ENCODE results near the gene TMEM82. TPM values are rescaled to one million over a fixed set of nuclear protein-coding genes. Genes with fewer than 3 reads are reported as not detected.
"Not testable (repeated sequence)": the region's sequence is repeated elsewhere in the genome, so short reads cannot be mapped to it uniquely, and the experiment has no call there.

The TMEM82 gene
- polyA plus RNA-seq, 1 of the 3 experiments (the other 2 are of a cell fraction), result not detected

GRCh38 chr1:15699321-15699720, 43.0 kb upstream of the TMEM82 start:
- CTCF ChIA-PET, result interaction anchor here (0.7 kb wide), 1 partner anchor 55 kb away, joined by 3 read pairs; no protein-coding TSS in a partner anchor
- H3K4me1 ChIP-seq (ENCODE audit: control insufficient read depth in 1 of 2, insufficient read depth in 2 of 2, low read depth in 1 of 2, low read length in 1 of 2); DNase-seq; POLR2A ChIA-PET; H3K9ac ChIP-seq; H3K9me3 ChIP-seq; H3K9me2 ChIP-seq; H2AFZ ChIP-seq (ENCODE audit: low read depth); H3K36me3 ChIP-seq (replicated peaks in 1 of 2; ENCODE audit: control insufficient read depth in 1 of 2, insufficient read depth in 2 of 2, low read length in 1 of 2); H3K4me2 ChIP-seq; H3K27me3 ChIP-seq (ENCODE audit: insufficient read depth); H3K27ac ChIP-seq (ENCODE audit: low read depth in 2 of 2, low read length in 1 of 2); H3K4me3 ChIP-seq (ENCODE audit: low read depth in 2 of 2, low read length in 1 of 2): not testable (repeated sequence)
- H3K79me2 ChIP-seq (ENCODE audit: insufficient read depth), result peaks cover 93% of the 10 kb centered on the region
- H4K20me1 ChIP-seq (ENCODE audit: insufficient read depth), result peaks cover 44% of the 10 kb centered on the region
- H3F3A ChIP-seq (replicated peaks; ENCODE audit: insufficient read depth), result peaks cover 12% of the 10 kb centered on the region
- WGBS (ENCODE audit: low lambda C conversion rate), result 96% methylated on average over 4 of the region's 4 CpGs

- no peaks in the 10 kb centered on the region for H3K36me3 ChIP-seq (replicated peaks in 1 of 2; ENCODE audit: control insufficient read depth in 1 of 2, insufficient read depth in 2 of 2, low read length in 1 of 2)
- no peaks in the 10 kb centered on the region for H3K27me3 ChIP-seq (ENCODE audit: insufficient read depth)
- H3K4me3 ChIP-seq (ENCODE audit: low read depth in 2 of 2, low read length in 1 of 2), result no peak overlapping the region
- no peak overlapping the region for H2AFZ ChIP-seq (ENCODE audit: low read depth)
- no peaks in the 10 kb centered on the region for H3K9me3 ChIP-seq
- H3K79me2 ChIP-seq (ENCODE audit: insufficient read depth), result peaks cover 92% of the 10 kb centered on the region
- CTCF ChIA-PET, result interaction anchor here (1.1 to 1.5 kb wide), 2 partner anchors 15 to 40 kb away, joined by 3 to 4 read pairs; no protein-coding TSS in a partner anchor
- H3K4me2 ChIP-seq, result no peak overlapping the region
- H3K9me2 ChIP-seq, result no peaks in the 10 kb centered on the region
- no peak overlapping the region for H3K27ac ChIP-seq (ENCODE audit: low read depth in 2 of 2, low read length in 1 of 2)
- H3K9ac ChIP-seq, result no peak overlapping the region
- H3K4me1 ChIP-seq (ENCODE audit: control insufficient read depth in 1 of 2, insufficient read depth in 2 of 2, low read depth in 1 of 2, low read length in 1 of 2), result peaks cover 0 to 6% of the 10 kb centered on the region in 2 experiments; a peak in 2 of 4 replicates
- TF ChIP-seq NRF1 (IDR thresholded peaks at IDR 0.05; ENCODE audit: low read depth, low read length) (no peak), ELF1 (IDR thresholded peaks at IDR 0.05) (no peak), GABPA (IDR thresholded peaks at IDR 0.05; ENCODE audit: low read depth) (no peak), TCF12 (IDR thresholded peaks at IDR 0.05) (no peak), YY1 (IDR thresholded peaks at IDR 0.05; ENCODE audit: low read depth) (no peak), MAX (IDR thresholded peaks at IDR 0.05; ENCODE audit: low read depth) (no peak)
- WGBS (ENCODE audit: low lambda C conversion rate), result 97% methylated on average over 6 of the region's 6 CpGs
- POLR2A ChIA-PET, result no interaction called here
- DNase-seq, result no peak
- peaks cover 12% of the 10 kb centered on the region for H3F3A ChIP-seq (replicated peaks; ENCODE audit: insufficient read depth)
- peaks cover 38% of the 10 kb centered on the region for H4K20me1 ChIP-seq (ENCODE audit: insufficient read depth)
Observed at GRCh38 chr1:15700508-15700907, 41.8 kb upstream of the TMEM82 start.

- no peak for TF ChIP-seq TCF12 (IDR thresholded peaks at IDR 0.05)
- no peak for TF ChIP-seq FOXM1 (IDR thresholded peaks at IDR 0.05; ENCODE audit: low read depth)
- TF ChIP-seq EZH2phosphoT487 (IDR thresholded peaks at IDR 0.05; ENCODE audit: borderline replicate concordance, low read depth), result no peak
- TF ChIP-seq MAX (IDR thresholded peaks at IDR 0.05; ENCODE audit: low read depth), result no peak
- no peak for TF ChIP-seq PBX3 (IDR thresholded peaks at IDR 0.05)
- TF ChIP-seq JUND (IDR thresholded peaks at IDR 0.05), result no peak
- TF ChIP-seq SMC3 (IDR thresholded peaks at IDR 0.05; ENCODE audit: low read depth, low read length), result no peak
- TF ChIP-seq MXI1 (IDR thresholded peaks at IDR 0.05; ENCODE audit: low read depth, low read length), result no peak
- H3K4me1 ChIP-seq (ENCODE audit: control insufficient read depth in 1 of 2, insufficient read depth in 2 of 2, low read depth in 1 of 2, low read length in 1 of 2), result peaks cover 0 to 6% of the 10 kb centered on the region in 2 experiments; a peak in 2 of 4 replicates
- peaks cover 93% of the 10 kb centered on the region for H3K79me2 ChIP-seq (ENCODE audit: insufficient read depth)
- no peaks in the 10 kb centered on the region for H3K9me3 ChIP-seq
- peaks cover 12% of the 10 kb centered on the region for H3F3A ChIP-seq (replicated peaks; ENCODE audit: insufficient read depth)
- H3K36me3 ChIP-seq (replicated peaks in 1 of 2; ENCODE audit: control insufficient read depth in 1 of 2, insufficient read depth in 2 of 2, low read length in 1 of 2), result no peaks in the 10 kb centered on the region
- CTCF ChIA-PET, result interaction anchor here (1.1 kb wide), 1 partner anchor 16 kb away, joined by 4 read pairs; no protein-coding TSS in a partner anchor
- no peak overlapping the region for H3K4me3 ChIP-seq (ENCODE audit: low read depth in 2 of 2, low read length in 1 of 2)
- H4K20me1 ChIP-seq (ENCODE audit: insufficient read depth), result peaks cover 38% of the 10 kb centered on the region
- H3K9ac ChIP-seq, result no peak overlapping the region
- no peak overlapping the region for H3K4me2 ChIP-seq
- H3K27ac ChIP-seq (ENCODE audit: low read depth in 2 of 2, low read length in 1 of 2), result no peak overlapping the region
- DNase-seq, result no peak
- H3K27me3 ChIP-seq (ENCODE audit: insufficient read depth), result no peaks in the 10 kb centered on the region
- H2AFZ ChIP-seq (ENCODE audit: low read depth), result no peak overlapping the region
- WGBS (ENCODE audit: low lambda C conversion rate), result 96% methylated on average over 5 of the region's 8 CpGs
- POLR2A ChIA-PET, result no interaction called here
- H3K9me2 ChIP-seq, result no peaks in the 10 kb centered on the region
Observed at GRCh38 chr1:15701784-15702183, 40.5 kb upstream of the TMEM82 start.

All from SK-N-SH (cell line).